NT2/D1 (cell line): ENCODE measurements around the gene RTTN.

Experiments used
- YY1 ChIP-seq: IDR thresholded peaks from 2 replicates; pipeline ENCODE4 v1.6.1; 2011; ENCODE audit not compliant: insufficient read length, insufficient read depth
- ZNF274 ChIP-seq: IDR thresholded peaks from 2 replicates; pipeline ENCODE4 v1.6.1; 2011; ENCODE audit warnings: mild to moderate bottlenecking, low read depth, low read length

GRCh38 chr18:69980509-69980908 is 225.0 kb downstream of the RTTN start:
- TF ChIP-seq ZNF274 (no peak), YY1 (no peak)
